HG02571 (cell line): ENCODE measurements around the gene LSP1.
"Not testable (repeated sequence)": the region's sequence is repeated elsewhere in the genome, so short reads cannot be mapped to it uniquely, and the experiment has no call there.

Experiments used
- ATAC-seq: cut with Tn5 transposase; IDR thresholded peaks from one replicate; pipeline ENCODE4 v1.9.1; 2021; ENCODE audit warnings: mild to moderate bottlenecking, moderate library complexity; ENCODE audit not compliant: unreplicated experiment

LSP1 gene

DNA sequence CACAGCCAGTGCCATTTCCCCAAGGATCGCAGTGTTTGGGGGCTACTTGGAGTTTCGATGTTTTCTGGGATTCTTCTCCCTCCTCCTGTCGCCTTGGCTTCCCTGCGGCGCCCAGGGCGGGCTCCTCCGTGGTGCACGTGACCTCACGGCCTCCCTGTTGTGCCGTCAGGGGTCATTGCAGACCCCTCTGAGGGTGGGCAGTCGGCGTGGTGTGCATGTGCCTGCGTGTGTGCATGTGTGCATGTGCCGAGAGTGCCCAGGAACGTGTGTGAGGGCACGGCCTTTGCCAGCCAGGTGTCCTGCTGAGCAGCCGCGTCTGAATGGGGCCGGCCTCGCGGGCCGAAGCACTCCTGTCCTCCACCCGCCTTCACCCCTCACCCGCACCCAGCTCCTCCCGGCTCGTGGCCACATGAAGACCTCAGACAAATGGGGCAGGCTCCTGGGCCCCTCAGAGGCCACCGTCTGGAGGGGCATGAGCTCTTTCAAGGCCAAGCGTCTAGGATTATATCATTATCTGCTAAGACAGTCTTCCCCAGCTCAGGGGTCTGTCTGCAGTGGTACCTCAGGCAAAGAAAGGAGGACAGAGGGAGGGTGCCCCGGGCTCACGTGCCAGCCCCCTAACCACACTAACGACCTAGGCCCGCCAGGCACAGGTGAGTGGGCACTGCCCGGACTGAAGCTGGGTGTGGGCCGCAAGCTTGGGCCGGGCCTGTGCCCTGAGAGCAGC lies 84.9 kb downstream of the LSP1 start:
- no peak for ATAC-seq

DNA sequence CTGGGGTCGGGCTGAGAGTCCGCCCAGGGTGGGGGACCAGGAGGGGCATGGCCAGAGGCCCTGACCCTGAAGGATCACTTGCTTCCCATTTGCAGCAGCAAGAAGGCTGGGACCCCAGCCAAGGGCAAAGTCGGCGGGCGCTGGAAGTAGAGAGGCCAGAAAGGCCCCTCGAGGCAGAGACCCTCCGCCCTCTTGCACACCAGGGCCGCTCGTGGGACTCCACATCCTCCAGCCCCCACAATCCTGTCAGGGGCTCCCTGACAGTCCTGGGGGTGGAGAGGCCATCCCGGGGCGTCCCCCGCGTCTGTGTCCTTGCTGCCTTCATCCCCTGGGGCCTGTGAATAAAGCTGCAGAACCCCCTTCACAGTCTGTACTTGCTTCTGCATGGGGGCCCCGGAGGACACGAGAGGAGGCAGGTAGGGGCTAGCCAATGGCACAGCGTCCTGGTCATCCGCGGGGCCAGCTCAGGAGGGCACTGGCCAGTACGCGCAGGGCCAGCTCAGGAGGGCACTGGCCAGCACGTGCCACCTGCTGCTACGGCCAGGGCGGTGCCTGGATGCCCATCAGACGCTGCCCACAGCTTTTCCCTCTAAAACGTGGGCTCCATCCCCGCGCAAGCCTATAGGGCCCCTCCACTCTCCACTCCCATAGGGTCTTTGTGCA lies 85.6 kb downstream of the LSP1 start:
- no peak for ATAC-seq

DNA sequence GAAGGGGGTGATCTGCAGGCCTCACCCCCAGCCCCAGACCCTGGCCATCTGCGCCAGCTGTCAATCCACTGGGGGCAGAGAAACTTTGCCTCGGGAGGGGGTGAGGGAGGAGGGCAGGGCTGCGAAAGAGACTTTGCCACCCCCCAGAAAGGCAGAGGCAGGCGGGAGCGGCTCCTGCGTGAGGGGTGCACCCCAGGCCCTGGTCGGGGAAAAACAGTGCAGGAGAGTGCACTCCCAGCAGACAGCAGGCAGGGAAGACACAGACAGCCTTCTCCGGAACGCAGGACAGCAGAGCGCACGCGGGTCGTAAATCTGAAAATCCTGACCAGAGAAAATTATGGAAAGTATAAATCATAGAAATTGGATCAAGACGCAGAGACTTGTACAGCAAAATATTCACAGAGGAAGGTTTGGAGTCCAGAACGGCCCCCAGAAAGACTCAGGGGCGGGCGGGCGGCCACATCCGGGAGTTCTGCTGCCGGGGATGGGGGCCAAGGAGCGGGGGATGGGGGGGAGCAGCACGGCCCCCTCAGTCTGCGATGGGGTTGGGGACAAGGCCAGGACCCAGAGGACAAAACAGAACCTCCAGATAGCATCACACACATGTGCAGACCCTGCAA lies 86.2 kb downstream of the LSP1 start:
- no peak for ATAC-seq

DNA sequence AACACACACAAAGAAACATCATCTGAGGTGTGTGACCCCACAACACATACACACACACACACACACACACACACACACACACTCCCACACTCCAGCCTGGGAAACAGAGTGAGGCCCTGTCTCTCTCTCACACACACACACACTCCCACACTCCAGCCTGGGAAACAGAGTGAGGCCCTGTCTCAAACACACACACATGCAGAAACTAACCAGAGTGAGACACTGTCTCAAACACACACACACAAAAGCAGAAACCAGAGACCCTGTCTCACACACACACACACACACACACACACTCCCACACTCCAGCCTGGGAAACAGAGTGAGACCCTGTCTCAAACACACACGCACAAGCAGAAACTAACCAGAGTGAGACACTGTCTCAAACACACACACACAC lies 86.9 kb downstream of the LSP1 start:
- ATAC-seq, result not testable (repeated sequence)
